SK-N-SH (cell line): ENCODE data around the gene MSX1.

ENCODE experiments used
- CTCF ChIP-seq: fragments of 200-600 bp; sonication (generic); IDR thresholded peaks from 2 replicates; pipeline ENCODE4 v1.6.1; 2017; ENCODE audit warnings: antibody characterized with exemption, mild to moderate bottlenecking, moderate library complexity
- JUND ChIP-seq: IDR thresholded peaks from 2 replicates; pipeline ENCODE4 v1.4.0; 2012

DNA sequence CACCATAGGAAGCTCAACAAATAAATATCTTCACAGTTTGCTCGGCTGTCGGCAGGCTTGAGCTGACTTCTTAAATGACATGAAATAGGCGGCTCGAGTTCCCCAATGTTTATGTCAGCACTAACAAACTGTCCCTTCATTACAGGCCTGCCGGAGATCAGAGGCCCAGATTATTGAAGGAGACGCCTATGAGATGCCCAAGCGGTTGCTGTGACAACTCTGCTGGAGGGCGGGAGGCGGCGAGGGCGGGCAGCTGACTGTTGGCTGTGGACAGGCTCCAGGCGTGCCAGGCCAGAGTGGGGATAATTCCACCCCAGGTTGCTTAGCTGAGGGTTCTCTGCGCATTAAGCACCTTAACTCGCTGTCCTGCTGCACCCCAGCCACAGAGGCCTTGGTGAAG is 39.2 kb upstream of the MSX1 start:
- no peak for TF ChIP-seq CTCF
- no peak for TF ChIP-seq JUND
